Bronchial epithelial cell (primary cell): Measurements from ENCODE around the gene SCN8A. TPM values are rescaled to one million over a fixed set of nuclear protein-coding genes. Genes with fewer than 3 reads are reported as not detected.
"Not testable (repeated sequence)": the region's sequence is repeated elsewhere in the genome, so short reads cannot be mapped to it uniquely, and the experiment has no call there.

Experiments
- DNase-seq: peaks from one replicate; pipeline ENCODE4 v3.0.0-alpha.2; 2010; ENCODE audit warnings: low read depth
- FAIRE-seq: peaks from 2 replicates; lab custom pipeline; 2011; peaks lifted over from hg19 to GRCh38; lab: Jason Lieb, UNC
- H3K27me3 ChIP-seq: 2 replicates; pipeline ENCODE4 v1.5.1; 2011; ENCODE audit warnings: low read length; ENCODE audit not compliant: control insufficient read depth, insufficient read depth
- H3K36me3 ChIP-seq: 2 replicates; pipeline ENCODE4 v1.5.1; 2011; ENCODE audit warnings: low read length; ENCODE audit not compliant: control insufficient read depth, insufficient read depth
- H3K4me3 ChIP-seq: 2 replicates; pipeline ENCODE4 v1.5.1; 2011; ENCODE audit warnings: mild to moderate bottlenecking, low read depth, low read length, control low read depth
- total RNA-seq: library from RNA; depleted of rRNA; stranded (reverse); fragments of >200 nt; gene quantifications from 2 replicates; pipeline ENCODE4 v1.2.1, GENCODE V29; 2014
- TF ChIP-seq, protein P1 (sequence below): IDR thresholded peaks from 2 replicates; pipeline ENCODE4 v1.5.1; 2011; ENCODE audit warnings: mild to moderate bottlenecking, moderate library complexity, low read length, control low read depth, inconsistent platforms; ENCODE audit not compliant: insufficient read depth, severe bottlenecking

The SCN8A gene
- under 0.01 and 0.77 TPM in 2 replicates for total RNA-seq

GRCh38 chr12:51591016-51591901, at the start of gene SCN8A:
SCN8A (plus strand) TSS chr12:51591233; CDS start chr12:51662818, 71,585 bp downstream.
- FAIRE-seq (no peak), DNase-seq (no peak)
- Histone ChIP-seq H3K36me3 (no peaks in the 10 kb centered on the region), H3K4me3 (peak within 1 kb of the TSS; percentile 10), H3K27me3 (peaks cover 18% of the 10 kb centered on the region)
- TF ChIP-seq, protein P1, sequence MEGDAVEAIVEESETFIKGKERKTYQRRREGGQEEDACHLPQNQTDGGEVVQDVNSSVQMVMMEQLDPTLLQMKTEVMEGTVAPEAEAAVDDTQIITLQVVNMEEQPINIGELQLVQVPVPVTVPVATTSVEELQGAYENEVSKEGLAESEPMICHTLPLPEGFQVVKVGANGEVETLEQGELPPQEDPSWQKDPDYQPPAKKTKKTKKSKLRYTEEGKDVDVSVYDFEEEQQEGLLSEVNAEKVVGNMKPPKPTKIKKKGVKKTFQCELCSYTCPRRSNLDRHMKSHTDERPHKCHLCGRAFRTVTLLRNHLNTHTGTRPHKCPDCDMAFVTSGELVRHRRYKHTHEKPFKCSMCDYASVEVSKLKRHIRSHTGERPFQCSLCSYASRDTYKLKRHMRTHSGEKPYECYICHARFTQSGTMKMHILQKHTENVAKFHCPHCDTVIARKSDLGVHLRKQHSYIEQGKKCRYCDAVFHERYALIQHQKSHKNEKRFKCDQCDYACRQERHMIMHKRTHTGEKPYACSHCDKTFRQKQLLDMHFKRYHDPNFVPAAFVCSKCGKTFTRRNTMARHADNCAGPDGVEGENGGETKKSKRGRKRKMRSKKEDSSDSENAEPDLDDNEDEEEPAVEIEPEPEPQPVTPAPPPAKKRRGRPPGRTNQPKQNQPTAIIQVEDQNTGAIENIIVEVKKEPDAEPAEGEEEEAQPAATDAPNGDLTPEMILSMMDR, result no peak

DNA sequence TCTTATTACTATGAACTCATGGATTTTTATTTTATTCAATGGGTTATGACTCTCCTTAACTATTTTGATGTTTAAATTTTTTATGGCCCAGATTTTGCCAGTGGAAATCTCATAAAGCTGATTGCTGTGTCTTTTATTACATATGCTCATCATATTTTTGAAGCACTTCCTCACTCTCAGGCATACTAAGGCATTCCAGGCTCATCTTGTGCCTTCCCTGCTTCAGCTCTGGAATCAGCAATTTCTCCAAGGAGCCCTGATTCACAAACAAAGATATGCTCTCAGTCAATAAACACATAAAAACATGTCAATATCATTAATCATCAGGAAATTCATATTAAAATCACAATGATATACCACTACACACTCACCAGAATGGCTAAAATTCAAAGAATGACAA, 44.9 kb upstream of the SCN8A start:
- DNase-seq (no peak), FAIRE-seq (no peak)
- Histone ChIP-seq H3K27me3 (peaks cover 2% of the 10 kb centered on the region), H3K36me3 (no peaks in the 10 kb centered on the region), H3K4me3 (no peak overlapping the region)
- TF ChIP-seq, protein P1, result no peak

GRCh38 chr12:51547606-51548005, 43.4 kb upstream of the SCN8A start:
- no peak for DNase-seq
- TF ChIP-seq, protein P1, result no peak
- Histone ChIP-seq H3K27me3 (peaks cover 2% of the 10 kb centered on the region), H3K4me3 (no peak overlapping the region), H3K36me3 (no peaks in the 10 kb centered on the region)
- FAIRE-seq, result no peak

DNA sequence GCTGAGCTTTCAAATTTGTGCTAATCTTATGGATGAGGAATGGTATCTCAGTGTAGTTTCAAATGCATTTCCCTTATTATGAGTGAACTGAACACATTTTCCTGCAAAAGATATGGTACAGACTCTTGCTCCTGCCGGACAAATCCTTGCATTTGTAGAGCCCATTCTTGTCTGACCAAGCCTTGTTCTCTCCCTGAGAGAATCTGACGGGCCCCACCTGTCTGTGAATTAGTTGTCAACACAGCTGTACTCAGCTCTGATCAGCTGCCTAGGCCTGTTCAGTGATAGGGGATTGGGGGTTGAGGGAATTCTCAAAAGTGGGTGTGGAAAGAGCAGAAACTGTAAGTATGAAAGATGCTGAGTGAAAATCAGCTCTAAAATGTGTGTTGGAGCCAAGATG, 42.8 kb upstream of the SCN8A start:
- TF ChIP-seq, protein P1, result no peak
- DNase-seq (no peak), FAIRE-seq (no peak)
- Histone ChIP-seq H3K4me3 (no peak overlapping the region), H3K27me3 (peaks cover 2% of the 10 kb centered on the region), H3K36me3 (no peaks in the 10 kb centered on the region)

- Histone ChIP-seq H3K36me3 (no peaks in the 10 kb centered on the region), H3K27me3 (peaks cover 2% of the 10 kb centered on the region), H3K4me3 (no peak overlapping the region)
- FAIRE-seq (no peak), DNase-seq (no peak)
- TF ChIP-seq, protein P1, result no peak
Observed at GRCh38 chr12:51549637-51550036, 41.4 kb upstream of the SCN8A start.

DNA sequence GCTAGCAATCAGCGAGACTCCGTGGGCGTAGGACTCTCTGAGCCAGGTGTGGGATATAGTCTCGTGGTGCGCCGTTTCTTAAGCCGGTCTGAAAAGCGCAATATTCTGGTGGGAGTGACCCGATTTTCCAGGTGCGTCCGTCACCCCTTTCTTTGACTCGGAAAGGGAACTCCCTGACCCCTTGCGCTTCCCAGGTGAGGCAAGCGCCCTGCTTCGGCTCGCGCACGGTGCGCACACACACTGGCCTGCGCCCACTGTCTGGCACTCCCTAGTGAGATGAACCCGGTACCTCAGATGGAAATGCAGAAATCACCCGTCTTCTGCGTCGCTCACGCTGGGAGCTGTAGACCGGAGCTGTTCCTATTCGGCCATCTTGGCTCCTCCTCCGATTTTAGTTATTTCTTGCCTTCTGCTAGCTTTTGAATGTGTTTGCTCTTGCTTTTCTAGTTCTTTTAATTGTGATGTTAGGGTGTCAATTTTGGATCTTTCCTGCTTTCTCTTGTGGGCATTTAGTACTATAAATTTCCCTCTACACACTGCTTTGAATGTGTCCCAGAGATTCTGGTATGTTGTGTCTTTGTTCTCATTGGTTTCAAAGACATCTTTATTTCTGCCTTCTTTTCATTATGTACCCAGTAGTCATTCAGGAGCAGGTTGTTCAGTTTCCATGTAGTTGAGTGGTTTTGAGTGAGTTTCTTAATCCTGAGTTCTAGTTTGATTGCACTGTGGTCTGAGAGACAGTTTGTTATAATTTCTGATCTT, 22.6 kb upstream of the SCN8A start:
- FAIRE-seq, H3K27me3 ChIP-seq, DNase-seq, H3K4me3 ChIP-seq, H3K36me3 ChIP-seq: not testable (repeated sequence)
